ENCODE results near the gene COBL. TPM values are rescaled to one million over a fixed set of nuclear protein-coding genes. Genes with fewer than 3 reads are reported as not detected.
A peak's percentile ranks its signal among the peaks of the same experiment; 100 is the strongest.

Gene COBL
- total and polyA plus RNA-seq, 2 of the 8 experiments (the other 6 are each of a cell fraction or from before 2014, with no cell fraction given) = 13.8 to 40.4 TPM

DNA sequence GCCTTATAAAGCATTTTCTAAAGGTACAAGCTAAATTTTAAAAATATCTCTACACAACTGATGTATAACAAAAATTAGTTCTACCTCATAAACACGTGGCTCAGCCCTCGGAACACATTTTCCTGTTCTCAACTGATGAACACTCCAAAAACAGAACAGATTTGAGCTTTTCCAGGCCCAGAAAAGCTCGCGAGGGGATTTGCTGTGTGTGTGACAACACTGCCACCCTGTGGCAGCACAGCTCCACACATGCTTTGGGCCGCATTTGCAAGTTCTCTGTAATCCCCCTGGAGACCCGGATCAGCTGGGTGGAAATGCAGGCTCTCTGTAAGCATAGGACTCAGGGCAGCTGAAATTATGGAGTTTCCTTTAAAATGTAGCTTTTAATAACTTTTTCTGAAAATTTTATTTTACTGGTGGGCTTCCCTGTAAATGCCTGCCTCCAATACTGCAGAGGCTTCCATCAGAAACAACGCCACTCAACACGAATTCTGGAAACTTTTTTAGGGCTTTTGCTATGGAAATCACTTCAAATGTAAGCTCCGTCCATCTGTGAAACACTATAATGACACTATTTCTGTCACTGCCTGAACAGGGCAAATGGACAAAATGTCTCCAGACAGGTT lies 155.5 kb downstream of the COBL start:
- CTCF ChIA-PET (ENCODE audit: partially characterized antibody) = interaction anchor here (0.6 to 7.8 kb wide), 96 partner anchors 9 to 1068 kb away, joined by 3 to 155 read pairs (median 4); partner anchors contain the start of gene ZPBP
- Histone ChIP-seq H4K5ac (ENCODE audit: insufficient read length, low read depth, low read length) (no peak overlapping the region), H2BK15ac (ENCODE audit: low read length) (no peak overlapping the region), H2BK120ac (replicated peaks; ENCODE audit: low read depth, low read length) (no peak overlapping the region), H4K20me1 (replicated peaks in 1 of 2; ENCODE audit: control insufficient read depth in 1 of 2, insufficient read depth in 2 of 2, low read length in 2 of 2) (no peaks in the 10 kb centered on the region), H3K27ac (ENCODE audit: low read depth, low read length) (no peak overlapping the region), H2BK20ac (ENCODE audit: low read length) (no peak overlapping the region), H3K14ac (ENCODE audit: insufficient read length) (no peak overlapping the region), H2AK5ac (ENCODE audit: low read depth, low read length) (no peak overlapping the region), H3K27me3 (replicated peaks in 1 of 4; ENCODE audit: control insufficient read depth in 3 of 4, extremely low read depth in 1 of 4, insufficient read depth in 3 of 4, low read length in 3 of 4) (no peaks in the 10 kb centered on the region), H3K79me2 (ENCODE audit: control insufficient read depth in 1 of 2, insufficient read depth in 2 of 2, low read length in 2 of 2) (no peaks in the 10 kb centered on the region), H2AFZ (ENCODE audit: low read length) (no peak overlapping the region), H3K9ac (replicated peaks in 1 of 4; ENCODE audit: extremely low read depth in 1 of 4, low read depth in 3 of 4, low read length in 3 of 4) (no peak overlapping the region), H3K4ac (replicated peaks; ENCODE audit: insufficient read length, low read depth, low read length) (no peak overlapping the region), H3K18ac (ENCODE audit: extremely low read depth, low read length) (no peak overlapping the region), H3K4me3 (ENCODE audit: extremely low read depth in 1 of 4, insufficient read depth in 2 of 4, low read depth in 3 of 4, low read length in 4 of 4) (no peak overlapping the region), H4K8ac (ENCODE audit: extremely low read depth, insufficient read depth, low read length) (no peak overlapping the region), H3K4me2 (ENCODE audit: insufficient read depth in 1 of 2, low read depth in 2 of 2, low read length in 2 of 2) (no peak overlapping the region), H3K56ac (replicated peaks; ENCODE audit: insufficient read length, low read depth, low read length) (no peak overlapping the region), H3K23me2 (ENCODE audit: low read depth, low read length) (no peaks in the 10 kb centered on the region; the same call in 1 of the 2 replicates), H4K91ac (replicated peaks; ENCODE audit: insufficient read length, low read length) (no peak overlapping the region), H3K79me1 (ENCODE audit: low read depth, low read length) (no peaks in the 10 kb centered on the region), H3K36me3 (ENCODE audit: control insufficient read depth in 2 of 4, insufficient read depth in 4 of 4, low read length in 3 of 4) (no peaks in the 10 kb centered on the region), H3K9me3 (ENCODE audit: insufficient read depth in 2 of 2, low read depth in 1 of 2, low read length in 1 of 2) (no peaks in the 10 kb centered on the region), H3K23ac (ENCODE audit: insufficient read length) (no peak overlapping the region), H2BK12ac (ENCODE audit: low read depth, low read length) (no peak overlapping the region), H2BK5ac (ENCODE audit: low read depth, low read length) (no peak overlapping the region), H3K4me1 (replicated peaks in 1 of 4; ENCODE audit: control insufficient read depth in 3 of 4, insufficient read depth in 4 of 4, low read length in 3 of 4) (peaks cover 0 to 5% (median 0%) of the 10 kb centered on the region in 4 experiments; a peak in 2 of 7 replicates)
- FAIRE-seq (peak; percentile 82), DNase-seq (ENCODE audit: low read depth in 1 of 2, low spot score in 2 of 2) (peak; percentile 60 to 80)
- 41% methylated on average over 9 of the region's 9 CpGs; no CpG with 5 or more reads in 1 of the 2 experiments for WGBS, 2 experiments (ENCODE audit: extremely low coverage in 1 of 2, insufficient coverage in 1 of 2, insufficient read length in 1 of 2, insufficient replicate concordance in 2 of 2, low coverage in 1 of 2, low lambda C conversion rate in 2 of 2, missing lambda C conversion rate in 1 of 2)
- POLR2A ChIA-PET (ENCODE audit: partially characterized antibody) = interaction anchor here (1.3 kb wide), 1 partner anchor 207 kb away, joined by 3 read pairs; no protein-coding TSS in a partner anchor
- TF ChIP-seq SAP30 (IDR thresholded peaks at IDR 0.05; ENCODE audit: insufficient read depth, insufficient replicate concordance, low read length) = no peak
- TF ChIP-seq, protein P1, sequence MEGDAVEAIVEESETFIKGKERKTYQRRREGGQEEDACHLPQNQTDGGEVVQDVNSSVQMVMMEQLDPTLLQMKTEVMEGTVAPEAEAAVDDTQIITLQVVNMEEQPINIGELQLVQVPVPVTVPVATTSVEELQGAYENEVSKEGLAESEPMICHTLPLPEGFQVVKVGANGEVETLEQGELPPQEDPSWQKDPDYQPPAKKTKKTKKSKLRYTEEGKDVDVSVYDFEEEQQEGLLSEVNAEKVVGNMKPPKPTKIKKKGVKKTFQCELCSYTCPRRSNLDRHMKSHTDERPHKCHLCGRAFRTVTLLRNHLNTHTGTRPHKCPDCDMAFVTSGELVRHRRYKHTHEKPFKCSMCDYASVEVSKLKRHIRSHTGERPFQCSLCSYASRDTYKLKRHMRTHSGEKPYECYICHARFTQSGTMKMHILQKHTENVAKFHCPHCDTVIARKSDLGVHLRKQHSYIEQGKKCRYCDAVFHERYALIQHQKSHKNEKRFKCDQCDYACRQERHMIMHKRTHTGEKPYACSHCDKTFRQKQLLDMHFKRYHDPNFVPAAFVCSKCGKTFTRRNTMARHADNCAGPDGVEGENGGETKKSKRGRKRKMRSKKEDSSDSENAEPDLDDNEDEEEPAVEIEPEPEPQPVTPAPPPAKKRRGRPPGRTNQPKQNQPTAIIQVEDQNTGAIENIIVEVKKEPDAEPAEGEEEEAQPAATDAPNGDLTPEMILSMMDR (IDR thresholded peaks at IDR 0.05; ENCODE audit: control extremely low read depth in 1 of 3, insufficient read depth in 1 of 3, low read depth in 1 of 3, low read length in 3 of 3) = peak; percentile 93 to 96 (median 95)
- TF ChIP-seq RAD21 (IDR thresholded peaks at IDR 0.05 in 1 of 2, conservative IDR thresholded peaks at IDR 0.05 in 1 of 2; ENCODE audit: low read depth in 2 of 2, low read length in 2 of 2) = peak; percentile 96 to 98
- TF ChIP-seq, protein P2, sequence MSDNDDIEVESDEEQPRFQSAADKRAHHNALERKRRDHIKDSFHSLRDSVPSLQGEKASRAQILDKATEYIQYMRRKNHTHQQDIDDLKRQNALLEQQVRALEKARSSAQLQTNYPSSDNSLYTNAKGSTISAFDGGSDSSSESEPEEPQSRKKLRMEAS (IDR thresholded peaks at IDR 0.05) = no peak
